DOHH2 (cell line): ENCODE results near the gene CTIF.

Source experiments
- H3F3A ChIP-seq: fragments of 200-600 bp; sonication (generic), shearing (Covaris generic); 2 replicates; pipeline ENCODE4 v1.6.0; 2016; ENCODE audit warnings: antibody characterized with exemption, mild to moderate bottlenecking; ENCODE audit not compliant: control insufficient read depth, insufficient read depth
- H3K27ac ChIP-seq: fragments of 200-600 bp; sonication (generic); 2 replicates; pipeline ENCODE4 v1.5.1; 2014; ENCODE audit warnings: low read depth, mild to moderate bottlenecking, low read length, moderate library complexity
- H3K27me3 ChIP-seq: fragments of 200-600 bp; sonication (generic); 2 replicates; pipeline ENCODE4 v1.6.1; 2014; ENCODE audit warnings: mild to moderate bottlenecking, low read length, mixed read lengths; ENCODE audit not compliant: control insufficient read depth
- H3K36me3 ChIP-seq: fragments of 200-600 bp; sonication (generic); 2 replicates; pipeline ENCODE4 v1.6.1; 2014; ENCODE audit warnings: mild to moderate bottlenecking, low read length, moderate library complexity, mixed read lengths; ENCODE audit not compliant: control insufficient read depth
- H3K4me1 ChIP-seq: fragments of 200-600 bp; sonication (generic); 2 replicates; pipeline ENCODE4 v1.6.1; 2014; ENCODE audit warnings: mild to moderate bottlenecking, low read length, mixed read lengths; ENCODE audit not compliant: control insufficient read depth
- H3K4me2 ChIP-seq: fragments of 200-600 bp; sonication (generic); 2 replicates; pipeline ENCODE4 v1.6.0; 2014; ENCODE audit warnings: mild to moderate bottlenecking, low read length, moderate library complexity
- H3K4me3 ChIP-seq: fragments of 200-600 bp; sonication (generic); 2 replicates; pipeline ENCODE4 v1.5.1; 2014; ENCODE audit warnings: mild to moderate bottlenecking, low read length, mixed read lengths
- H3K79me2 ChIP-seq: fragments of 200-600 bp; sonication (generic); 2 replicates; pipeline ENCODE4 v1.6.1; 2014; ENCODE audit warnings: mild to moderate bottlenecking, low read length, mixed read lengths; ENCODE audit not compliant: control insufficient read depth
- H3K9me2 ChIP-seq: fragments of 200-600 bp; sonication (generic); replicated peaks from 2 replicates; pipeline ENCODE4 v1.6.1; 2014; ENCODE audit warnings: mild to moderate bottlenecking, low read length, mixed read lengths; ENCODE audit not compliant: control insufficient read depth
- H3K9me3 ChIP-seq: fragments of 200-600 bp; sonication (generic); 2 replicates; pipeline ENCODE4 v1.6.1; 2014; ENCODE audit warnings: antibody characterized with exemption, low read length, mixed read lengths; ENCODE audit not compliant: control insufficient read depth, insufficient read depth
- H4K20me1 ChIP-seq: fragments of 200-600 bp; sonication (generic); 2 replicates; pipeline ENCODE4 v1.6.0; 2014; ENCODE audit warnings: low read depth, mild to moderate bottlenecking, antibody characterized with exemption, low read length, moderate library complexity; ENCODE audit not compliant: control insufficient read depth, insufficient read depth
- CTCF ChIP-seq: fragments of 200-600 bp; sonication (generic); IDR thresholded peaks from one replicate; pipeline ENCODE4 v1.5.1; 2014; ENCODE audit warnings: antibody characterized with exemption, mild to moderate bottlenecking, low read depth, low read length; ENCODE audit not compliant: poor library complexity, severe bottlenecking
- EZH2phosphoT487 ChIP-seq: fragments of 200-600 bp; sonication (generic); IDR thresholded peaks from 2 replicates; pipeline ENCODE4 v1.6.1; 2017; ENCODE audit warnings: borderline replicate concordance, mild to moderate bottlenecking, antibody characterized with exemption, low read length, moderate library complexity, mixed read lengths

The CTIF gene

DNA sequence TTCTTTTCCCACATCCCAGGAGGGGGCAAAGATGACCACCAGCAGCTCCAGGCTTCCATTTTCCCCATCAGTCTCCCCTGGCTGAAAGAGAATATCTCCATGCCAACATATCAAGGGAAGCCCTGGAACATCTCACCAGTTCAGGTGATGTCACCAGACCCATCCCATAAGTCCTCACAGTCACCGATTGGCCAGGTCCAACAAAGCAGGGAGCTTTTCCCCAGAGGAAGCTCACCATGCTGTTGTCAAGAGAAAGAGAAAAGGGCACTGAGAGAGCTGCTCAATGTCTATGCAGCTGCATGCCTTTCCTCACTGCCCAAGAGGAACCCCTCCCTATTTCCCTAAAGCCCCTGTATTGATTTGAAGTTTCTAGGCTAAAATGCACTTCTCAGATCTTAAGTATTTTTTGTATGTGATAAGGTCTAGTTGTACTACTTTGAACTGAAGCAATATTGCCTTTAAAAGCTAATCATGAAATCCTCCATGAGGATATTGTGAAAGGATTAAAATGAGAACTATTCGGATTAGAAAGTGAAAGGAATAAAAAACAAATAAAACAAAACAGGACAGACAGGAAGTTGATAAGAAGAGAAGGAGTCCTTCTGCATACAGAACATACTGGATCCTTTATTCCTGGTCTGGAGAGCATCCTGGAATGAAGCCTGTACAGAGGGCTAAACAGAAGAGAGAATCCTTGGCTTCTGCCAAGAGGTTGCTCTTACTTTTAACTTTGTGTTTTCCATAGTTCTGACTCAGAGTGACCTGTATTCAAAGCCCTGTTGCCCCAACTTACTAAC is 45.2 kb upstream of the CTIF start:
- Histone ChIP-seq H3K27ac (no peak overlapping the region), H3K79me2 (no peaks in the 10 kb centered on the region), H3F3A (no peaks in the 10 kb centered on the region), H4K20me1 (no peaks in the 10 kb centered on the region), H3K27me3 (peaks cover 3% of the 10 kb centered on the region; the same call in 1 of the 2 replicates), H3K4me1 (no peaks in the 10 kb centered on the region), H3K36me3 (no peaks in the 10 kb centered on the region), H3K4me3 (no peak overlapping the region), H3K4me2 (no peak overlapping the region), H3K9me2 (no peaks in the 10 kb centered on the region), H3K9me3 (no peaks in the 10 kb centered on the region)
- TF ChIP-seq EZH2phosphoT487 (no peak), CTCF (no peak)

DNA sequence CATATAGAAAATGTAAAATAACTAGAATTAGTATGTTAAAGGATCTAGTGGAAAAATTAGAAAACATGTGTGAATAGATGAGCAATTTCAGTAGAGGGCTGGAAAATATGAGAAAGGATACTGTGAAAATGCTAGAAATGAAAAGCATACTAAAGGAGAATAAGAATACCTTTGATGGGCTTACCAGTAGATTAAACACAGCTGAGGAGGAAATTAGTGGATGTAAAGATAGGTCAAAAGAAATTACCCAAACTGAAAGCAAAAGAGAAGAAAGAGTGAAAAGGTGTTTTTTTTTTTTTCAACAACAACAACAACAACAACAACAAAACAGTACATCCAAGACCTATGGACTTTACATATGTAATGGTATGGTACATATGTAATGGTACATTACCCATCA is 41.0 kb upstream of the CTIF start:
- no peaks in the 10 kb centered on the region for H3K36me3 ChIP-seq
- H3K27me3 ChIP-seq, result peaks cover 7% of the 10 kb centered on the region; the same call in 1 of the 2 replicates
- H3K9me3 ChIP-seq, result no peaks in the 10 kb centered on the region
- TF ChIP-seq CTCF, result no peak
- no peak for TF ChIP-seq EZH2phosphoT487
- no peaks in the 10 kb centered on the region for H4K20me1 ChIP-seq
- no peak overlapping the region for H3K4me2 ChIP-seq
- no peak overlapping the region for H3K4me3 ChIP-seq
- no peaks in the 10 kb centered on the region for H3F3A ChIP-seq
- H3K4me1 ChIP-seq, result no peaks in the 10 kb centered on the region
- H3K79me2 ChIP-seq, result no peaks in the 10 kb centered on the region
- H3K27ac ChIP-seq, result no peak overlapping the region
- no peaks in the 10 kb centered on the region for H3K9me2 ChIP-seq

DNA sequence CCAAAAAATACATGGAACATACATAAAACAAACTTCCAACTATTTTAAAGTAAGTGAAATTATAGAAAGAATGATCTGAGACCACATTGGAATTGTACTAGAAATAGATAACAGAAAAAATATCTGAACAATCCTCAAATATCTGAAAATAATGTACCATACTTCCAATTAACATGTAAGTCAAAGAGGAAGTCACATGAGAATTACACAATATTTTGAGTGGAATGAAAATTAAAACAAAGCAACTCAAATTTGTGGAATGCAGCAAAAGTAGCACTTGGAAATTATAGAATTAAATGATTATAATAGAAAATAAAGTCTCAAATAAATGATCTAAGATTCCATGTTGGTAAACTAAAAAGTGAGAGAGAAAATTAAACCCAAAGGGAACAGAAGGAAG is 38.3 kb upstream of the CTIF start:
- Histone ChIP-seq H3K4me1 (no peaks in the 10 kb centered on the region), H3F3A (no peaks in the 10 kb centered on the region), H3K36me3 (no peaks in the 10 kb centered on the region), H3K4me2 (no peak overlapping the region), H3K27ac (no peak overlapping the region), H3K4me3 (no peak overlapping the region), H3K9me2 (no peaks in the 10 kb centered on the region), H3K79me2 (no peaks in the 10 kb centered on the region), H3K9me3 (no peaks in the 10 kb centered on the region), H3K27me3 (peaks cover 7% of the 10 kb centered on the region; the same call in 1 of the 2 replicates), H4K20me1 (no peaks in the 10 kb centered on the region)
- TF ChIP-seq EZH2phosphoT487, result no peak
- no peak for TF ChIP-seq CTCF
